Hypothalamus (tissue), 51 donors: ENCODE data around the gene DOK6.
"Not testable (repeated sequence)": the region's sequence is repeated elsewhere in the genome, so short reads cannot be mapped to it uniquely, and the experiment has no call there.

Source experiments
- DNase-seq, 51 donors: peaks; one replicate each; lab custom pipeline; 2025; lab: John Stamatoyannopoulos, UW

Gene DOK6

GRCh38 chr18:69785466-69785865, 384.8 kb downstream of the DOK6 start:
- DNase-seq: no peak

- DNase-seq: no peak
These were observed 385.7 kb downstream of the DOK6 start for GRCh38 chr18:69786427-69786826.

GRCh38 chr18:69787825-69788547, 387.3 kb downstream of the DOK6 start:
- no peak for DNase-seq

DNA sequence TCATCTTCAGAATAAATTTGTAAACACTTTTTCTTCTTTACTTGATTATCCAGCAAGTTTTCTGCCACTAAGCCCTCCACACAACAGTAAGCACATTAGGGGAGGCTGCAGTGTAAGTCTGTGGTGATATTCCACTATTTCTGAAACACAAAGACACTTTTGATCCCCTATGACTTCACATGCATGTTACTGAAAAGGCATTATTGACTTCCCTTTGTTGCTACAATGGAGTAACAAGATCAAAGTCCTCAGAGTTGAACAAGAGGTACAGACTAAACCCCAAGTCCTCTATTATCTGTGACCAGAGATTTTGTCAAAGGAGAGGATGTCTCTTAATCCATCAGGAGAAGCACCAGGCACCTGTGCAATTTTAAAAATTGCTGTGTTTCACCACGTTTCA, 389.1 kb downstream of the DOK6 start:
- DNase-seq: no peak

DNA sequence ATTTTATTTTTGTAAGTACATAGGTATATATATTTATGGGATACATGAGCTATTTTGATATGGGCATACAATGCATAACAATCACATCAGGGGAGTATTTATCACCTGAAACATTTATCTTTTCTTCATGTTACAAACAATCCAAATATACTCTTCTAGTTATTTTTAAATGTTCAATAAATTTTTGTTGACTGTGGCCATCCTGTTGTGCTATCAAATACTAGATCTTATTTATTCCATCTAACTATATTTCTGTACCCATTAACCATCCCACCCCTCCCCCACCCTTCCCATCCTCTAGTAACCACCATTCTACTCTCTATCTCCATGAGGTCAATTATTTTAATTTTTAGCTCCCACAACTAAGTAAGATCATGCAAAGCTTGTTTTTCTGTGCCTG, 390.0 kb downstream of the DOK6 start:
- DNase-seq: no peak

- DNase-seq: peak in 1 of 51 donors; percentile 1
These were observed 395.1 kb downstream of the DOK6 start for GRCh38 chr18:69795791-69796190.

DNA sequence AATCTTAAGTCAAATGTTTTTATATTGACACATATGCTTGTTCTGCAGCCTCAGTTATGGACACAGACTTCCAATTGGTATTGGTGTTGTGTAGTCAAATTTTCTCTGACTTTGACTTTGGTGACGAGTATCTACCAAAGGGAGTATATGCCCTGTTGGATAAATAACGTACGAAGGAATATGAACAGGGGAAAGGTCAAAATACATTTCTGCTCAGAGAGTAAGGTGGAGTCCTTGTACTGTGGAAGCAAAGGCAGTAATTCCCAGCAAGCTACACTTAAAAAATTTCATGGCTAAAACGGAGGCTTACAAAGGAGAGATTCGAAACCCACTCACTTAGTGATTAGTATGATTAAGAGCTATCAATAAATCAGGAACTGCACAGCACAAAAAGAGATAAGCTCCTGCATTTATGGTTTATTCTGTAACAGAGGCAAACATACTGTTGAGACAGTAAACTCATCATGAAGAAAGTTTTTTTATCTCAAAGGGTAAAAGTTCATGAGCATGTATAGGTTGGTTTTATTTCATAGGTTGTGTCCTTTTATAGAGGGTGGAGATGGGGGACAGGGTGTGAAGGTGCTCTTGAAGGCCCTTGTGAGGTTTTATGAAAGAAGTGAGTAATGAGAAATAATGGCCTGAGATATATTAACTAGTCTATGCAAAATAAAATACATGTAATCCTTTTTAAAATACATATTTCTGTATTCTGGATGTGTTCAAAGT, 404.3 kb downstream of the DOK6 start:
- DNase-seq: no peak

- no peak for DNase-seq
These were observed 407.7 kb downstream of the DOK6 start for GRCh38 chr18:69808399-69808798.

DNA sequence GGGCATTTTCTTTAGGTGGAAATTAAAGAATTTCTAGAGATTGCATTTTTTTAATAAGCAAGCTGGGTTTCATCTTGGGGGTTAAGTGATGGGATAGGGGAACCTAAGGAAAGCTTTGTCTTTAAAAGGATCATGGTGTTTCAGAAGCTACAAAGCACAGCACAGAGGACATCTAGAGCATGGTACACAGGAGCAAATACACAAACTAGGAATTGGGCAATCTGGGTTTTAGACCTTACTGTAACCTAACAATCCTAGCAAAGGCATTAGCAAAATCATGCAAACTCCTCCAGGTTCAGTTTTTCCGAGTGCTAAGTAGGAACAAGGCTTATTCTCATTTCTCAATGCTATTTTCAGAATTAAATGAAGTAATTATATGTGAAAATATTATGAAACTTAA, 412.9 kb downstream of the DOK6 start:
- DNase-seq: no peak

- DNase-seq: no peak
These were observed 414.2 kb downstream of the DOK6 start for GRCh38 chr18:69814861-69815385.

GRCh38 chr18:69817335-69817940, 416.8 kb downstream of the DOK6 start:
- no peak for DNase-seq

GRCh38 chr18:69819460-69819859, 418.8 kb downstream of the DOK6 start:
- no peak for DNase-seq

DNA sequence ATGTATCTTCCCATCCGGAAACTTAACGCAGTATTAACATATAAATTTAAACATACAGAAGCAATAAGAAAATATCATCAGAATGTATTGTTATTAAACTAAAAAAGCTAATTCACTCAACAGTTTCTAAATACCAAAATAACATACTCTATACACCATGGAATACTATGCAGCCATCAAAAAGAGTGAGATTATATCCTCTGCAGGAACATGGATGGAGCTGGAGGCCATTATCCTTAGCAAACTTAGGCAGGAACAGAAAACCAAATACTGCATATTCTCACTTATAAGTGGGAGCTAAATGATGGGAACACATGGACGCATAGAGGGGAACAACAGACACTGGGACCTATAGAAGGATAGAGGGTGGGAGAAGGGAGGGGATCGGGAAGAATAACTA, 419.9 kb downstream of the DOK6 start:
- DNase-seq: no peak

- DNase-seq: no peak
These were observed 429.5 kb downstream of the DOK6 start for GRCh38 chr18:69830189-69830588.

DNA sequence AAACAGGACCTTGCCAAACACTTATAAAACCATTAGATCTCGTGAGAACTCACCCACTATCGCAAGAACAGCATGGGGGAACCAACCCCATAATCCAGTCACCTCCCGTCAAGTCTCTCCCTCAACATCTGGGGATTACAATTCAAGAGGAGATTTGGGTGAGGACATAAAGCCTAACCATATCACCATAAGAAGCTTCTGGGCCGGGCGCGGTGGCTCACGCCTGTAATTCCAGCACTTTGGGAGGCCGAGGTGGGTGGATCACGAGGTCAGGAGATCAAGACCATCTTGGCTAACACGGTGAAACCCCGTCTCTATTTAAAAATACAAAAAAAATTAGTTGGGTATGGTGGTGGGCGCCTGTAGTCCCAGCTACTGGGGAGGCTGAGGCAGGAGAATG, 434.3 kb downstream of the DOK6 start:
- not testable (repeated sequence) for DNase-seq

DNA sequence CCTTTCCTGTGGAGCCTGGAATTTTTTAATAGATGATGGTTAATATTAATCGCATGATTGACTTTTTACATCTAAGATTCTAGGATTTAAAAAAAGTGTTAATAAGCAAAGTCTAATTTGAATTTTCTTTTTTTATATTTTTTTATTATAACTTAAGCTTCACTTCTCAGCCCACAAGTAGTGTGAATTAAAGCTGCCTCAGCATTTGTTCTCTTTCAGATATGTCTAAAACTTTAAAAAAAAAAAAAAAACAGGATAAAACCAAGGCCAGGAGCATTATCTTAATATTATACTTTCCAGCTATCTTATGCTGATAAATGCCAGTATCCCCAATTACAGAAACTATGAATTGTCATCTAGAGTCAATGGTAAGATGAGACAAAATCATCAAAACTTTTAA, 437.3 kb downstream of the DOK6 start:
- DNase-seq: no peak

DNA sequence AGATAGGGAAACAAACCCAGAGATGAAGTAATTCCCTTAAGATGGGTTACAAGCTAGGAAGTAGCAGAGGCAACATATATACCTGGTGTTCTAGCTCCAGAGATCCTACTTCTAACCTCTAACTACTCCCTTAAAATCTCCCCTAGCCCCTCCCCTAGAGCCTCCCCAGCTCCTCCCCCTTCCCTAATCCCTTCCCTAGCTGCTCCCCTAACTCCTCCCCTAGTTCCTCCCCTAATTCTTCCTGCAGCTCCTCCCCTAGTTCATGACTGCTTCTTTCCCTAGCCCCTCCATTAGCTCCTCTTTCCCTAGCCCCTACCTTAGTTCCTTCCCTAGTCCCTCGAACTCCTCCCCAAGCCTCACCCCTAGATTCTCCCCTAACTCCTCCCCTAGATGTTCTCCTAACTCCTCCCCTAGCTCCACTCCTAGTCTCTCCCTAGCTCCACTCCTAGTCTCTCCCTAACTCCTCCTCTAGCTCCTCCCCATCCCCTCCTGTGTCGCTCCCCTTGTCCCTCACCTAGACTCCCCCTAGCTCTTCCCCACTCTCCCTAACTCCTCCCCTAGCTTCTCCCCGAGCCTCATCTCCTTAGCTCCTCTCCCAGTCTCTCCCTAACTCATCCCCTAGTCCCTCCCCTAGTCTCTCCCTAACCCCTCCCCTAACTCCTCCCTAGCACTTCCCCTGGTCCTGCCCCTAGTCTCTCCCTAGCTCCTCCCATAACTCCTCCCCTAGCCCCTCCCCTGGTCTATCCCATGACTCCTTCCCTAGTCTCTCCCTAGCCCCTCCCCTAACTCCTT, 438.1 kb downstream of the DOK6 start:
- DNase-seq: no peak

GRCh38 chr18:69839497-69839896, 438.8 kb downstream of the DOK6 start:
- no peak for DNase-seq

- DNase-seq: peak in 1 of 51 donors; percentile 8
These were observed 439.3 kb downstream of the DOK6 start for GRCh38 chr18:69840001-69840400.

DNA sequence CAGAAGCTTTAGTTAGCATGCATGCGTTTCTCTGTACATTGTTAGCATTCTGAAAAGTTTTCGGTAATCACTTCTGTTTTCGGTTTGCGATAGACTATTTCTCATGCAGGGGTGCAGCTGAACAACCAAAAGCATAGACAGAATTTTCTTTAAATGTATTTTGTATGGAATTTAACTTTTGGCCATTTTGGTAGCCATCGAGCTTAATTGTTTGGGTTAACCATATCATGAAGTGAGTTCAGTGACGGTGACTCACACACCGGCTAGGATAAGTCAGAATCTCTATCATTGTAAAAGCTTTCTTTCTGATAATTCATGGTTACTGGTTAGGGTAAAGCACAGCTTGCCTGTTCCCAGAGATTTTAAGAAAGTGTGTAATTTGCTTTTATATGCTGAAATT, 439.8 kb downstream of the DOK6 start:
- DNase-seq: no peak

GRCh38 chr18:69841117-69841516, 440.4 kb downstream of the DOK6 start:
- no peak for DNase-seq
